Activated CD4-positive, alpha-beta memory T cell treated with anti-CD3 and anti-CD28 coated beads for 36 hours (primary cell): ENCODE measurements around the gene DNAJB1. TPM values are rescaled to one million over a fixed set of nuclear protein-coding genes. Genes with fewer than 3 reads are reported as not detected.

Experiments used
- CTCF ChIA-PET: fragments of 350-600 bp; sonication (Branson Sonifier 250); formaldehyde crosslinking; loops from one replicate; lab custom pipeline; 2021; ENCODE audit warnings: antibody characterized with exemption, inconsistent platforms; lab: Charles Lee
- POLR2A ChIA-PET: fragments of 350-600 bp; sonication (Branson Sonifier 250); formaldehyde crosslinking; loops from one replicate; lab custom pipeline; 2021; ENCODE audit warnings: antibody characterized with exemption; lab: Charles Lee
- DNase-seq: peaks from one replicate; pipeline ENCODE4 v3.0.0-alpha.2; 2020
- H3K27ac Mint-ChIP-seq: one replicate; pipeline ENCODE4 v1.8.0; 2021; ENCODE audit warnings: mixed read lengths
- H3K27me3 Mint-ChIP-seq: one replicate; pipeline ENCODE4 v1.8.0; 2021; ENCODE audit warnings: mixed read lengths
- H3K36me3 Mint-ChIP-seq: one replicate; pipeline ENCODE4 v1.8.0; 2021; ENCODE audit warnings: mixed read lengths
- H3K4me1 Mint-ChIP-seq: one replicate; pipeline ENCODE4 v1.8.0; 2021; ENCODE audit warnings: low read depth, mixed read lengths
- H3K4me3 Mint-ChIP-seq: one replicate; pipeline ENCODE4 v1.8.0; 2021; ENCODE audit warnings: mild to moderate bottlenecking, mixed read lengths
- H3K9me3 Mint-ChIP-seq: one replicate; pipeline ENCODE4 v1.8.0; 2021; ENCODE audit warnings: mixed read lengths
- intact Hi-C: fragments of 100-400 bp; cut with micrococcal nuclease; formaldehyde crosslinking; loops from one replicate; pipeline ENCODE4 v1.15.1; 2023
- total RNA-seq, 2 experiments: library from RNA; stranded (reverse); gene quantifications; one replicate each; pipeline ENCODE4 v1.2.3, GENCODE V29; 2021

The DNAJB1 gene
- total RNA-seq, 2 experiments from 2014 or later = 71.2 to 76.5 TPM

DNA sequence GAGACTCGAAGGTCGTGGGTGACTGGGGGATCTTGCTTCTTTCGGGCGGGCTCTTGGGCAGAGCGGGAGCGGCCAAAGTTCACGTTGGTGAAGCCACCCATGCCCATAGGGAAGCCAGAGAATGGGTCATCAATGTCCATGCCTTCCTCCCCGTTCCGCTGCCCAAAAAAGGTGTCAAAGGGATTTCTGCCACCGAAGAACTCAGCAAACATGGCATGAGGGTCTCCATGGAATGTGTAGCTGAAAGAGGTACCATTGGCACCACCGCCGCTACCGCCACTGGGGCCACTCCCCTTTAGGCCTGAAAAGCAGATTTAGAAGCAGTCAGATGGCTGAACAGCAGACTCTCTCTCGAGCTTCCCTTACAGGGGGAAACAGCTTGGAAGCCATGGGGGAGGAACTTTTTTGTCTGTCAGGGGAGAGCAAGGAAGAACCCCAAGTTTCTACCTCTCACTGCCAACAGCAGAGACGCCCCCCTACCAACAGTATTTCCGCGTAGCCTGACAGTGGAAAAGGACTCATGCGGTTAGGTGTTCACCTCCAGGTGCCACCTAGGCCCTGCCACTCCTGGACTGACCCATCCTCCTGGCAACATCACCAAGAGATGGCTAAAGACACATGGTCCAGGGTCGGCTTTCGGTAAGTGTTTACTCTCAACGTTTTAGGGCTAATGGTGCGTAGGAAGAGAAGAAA lies 1.3 kb downstream of the DNAJB1 start:
- H3K36me3 Mint-ChIP-seq = peaks cover 36% of the 10 kb centered on the region
- H3K9me3 Mint-ChIP-seq = no peaks in the 10 kb centered on the region
- peaks cover 50% of the 10 kb centered on the region for H3K4me1 Mint-ChIP-seq
- H3K4me3 Mint-ChIP-seq = peak overlapping the region; percentile 88
- CTCF ChIA-PET = interaction anchor here (0.8 to 4.0 kb wide), 6 partner anchors 11 to 170 kb away, joined by 3 to 21 read pairs (median 8); no protein-coding TSS in a partner anchor
- intact Hi-C loops = no loop called here
- peak; percentile 29 for DNase-seq
- no peaks in the 10 kb centered on the region for H3K27me3 Mint-ChIP-seq
- H3K27ac Mint-ChIP-seq = peak overlapping the region; percentile 82
- POLR2A ChIA-PET = interaction anchor here (0.6 to 2.3 kb wide), 6 partner anchors 9 to 753 kb away, joined by 3 to 18 read pairs (median 12); partner anchors contain the start of genes GIPC1 and MRI1

- Mint-ChIP-seq H3K27ac (peak overlapping the region; percentile 82), H3K27me3 (no peaks in the 10 kb centered on the region), H3K36me3 (peaks cover 36% of the 10 kb centered on the region), H3K9me3 (no peaks in the 10 kb centered on the region), H3K4me3 (peak overlapping the region; percentile 88), H3K4me1 (peaks cover 47% of the 10 kb centered on the region)
- ChIA-PET POLR2A (interaction anchor here (0.8 kb wide), 1 partner anchor 10 kb away, joined by 3 read pairs; no protein-coding TSS in a partner anchor), CTCF (interaction anchor here (1.5 to 4.0 kb wide), 3 partner anchors 10 to 171 kb away, joined by 4 to 21 read pairs (median 11); no protein-coding TSS in a partner anchor)
- intact Hi-C loops = no loop called here
- no peak for DNase-seq
These were observed 2.1 kb downstream of the DNAJB1 start for GRCh38 chr19:14516048-14516534.

GRCh38 chr19:14515501-14516047 lies 2.6 kb downstream of the DNAJB1 start:
- POLR2A ChIA-PET = interaction anchor here (0.8 kb wide), 1 partner anchor 10 kb away, joined by 3 read pairs; no protein-coding TSS in a partner anchor
- intact Hi-C loops = no loop called here
- CTCF ChIA-PET = interaction anchor here (1.5 to 4.0 kb wide), 2 partner anchors 9 to 171 kb away, joined by 4 to 21 read pairs; no protein-coding TSS in a partner anchor
- Mint-ChIP-seq H3K4me3 (peak overlapping the region; percentile 88), H3K9me3 (no peaks in the 10 kb centered on the region), H3K27ac (peak overlapping the region; percentile 82), H3K4me1 (peaks cover 52% of the 10 kb centered on the region), H3K27me3 (no peaks in the 10 kb centered on the region), H3K36me3 (peaks cover 36% of the 10 kb centered on the region)
- DNase-seq = no peak

DNA sequence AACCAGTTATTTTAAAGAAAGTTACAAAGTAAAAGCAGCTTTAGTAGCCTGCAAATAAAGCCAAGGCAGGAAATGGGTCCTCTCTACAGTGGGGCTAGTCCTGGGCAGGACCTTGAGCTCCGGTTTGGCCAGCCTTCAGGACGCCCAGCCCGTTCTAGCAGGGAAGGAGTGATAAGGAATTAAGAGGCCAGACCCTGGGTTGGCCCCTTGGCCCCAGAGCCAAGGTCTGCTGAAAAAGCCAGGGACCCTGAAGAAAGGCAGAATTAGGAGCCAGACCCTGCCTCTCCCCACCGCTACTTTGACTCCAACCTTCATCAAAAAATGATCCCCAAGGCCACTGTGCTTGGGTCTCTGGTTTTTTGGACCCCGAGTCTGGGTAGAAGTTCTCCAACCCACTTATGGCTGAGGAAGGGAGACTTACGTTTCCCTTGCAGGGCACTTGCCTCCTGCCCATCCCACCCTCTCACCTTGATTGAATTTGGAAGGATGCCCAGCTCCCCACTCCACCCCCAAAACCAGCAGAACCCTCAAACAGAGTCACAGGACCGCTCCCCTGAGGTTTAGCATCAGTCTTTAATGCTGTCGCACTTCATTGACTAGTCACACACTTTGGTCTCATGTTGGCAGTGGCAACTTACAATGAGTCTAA lies 3.9 kb downstream of the DNAJB1 start:
- no peak for DNase-seq
- Mint-ChIP-seq H3K27ac (peak overlapping the region; percentile 57), H3K27me3 (no peaks in the 10 kb centered on the region), H3K9me3 (no peaks in the 10 kb centered on the region), H3K36me3 (peaks cover 36% of the 10 kb centered on the region), H3K4me1 (peaks cover 44% of the 10 kb centered on the region), H3K4me3 (peak overlapping the region; percentile 88)
- intact Hi-C loops = no loop called here
- ChIA-PET POLR2A (no interaction called here), CTCF (interaction anchor here (1.3 kb wide), 1 partner anchor 9 kb away, joined by 5 read pairs; no protein-coding TSS in a partner anchor)

DNA sequence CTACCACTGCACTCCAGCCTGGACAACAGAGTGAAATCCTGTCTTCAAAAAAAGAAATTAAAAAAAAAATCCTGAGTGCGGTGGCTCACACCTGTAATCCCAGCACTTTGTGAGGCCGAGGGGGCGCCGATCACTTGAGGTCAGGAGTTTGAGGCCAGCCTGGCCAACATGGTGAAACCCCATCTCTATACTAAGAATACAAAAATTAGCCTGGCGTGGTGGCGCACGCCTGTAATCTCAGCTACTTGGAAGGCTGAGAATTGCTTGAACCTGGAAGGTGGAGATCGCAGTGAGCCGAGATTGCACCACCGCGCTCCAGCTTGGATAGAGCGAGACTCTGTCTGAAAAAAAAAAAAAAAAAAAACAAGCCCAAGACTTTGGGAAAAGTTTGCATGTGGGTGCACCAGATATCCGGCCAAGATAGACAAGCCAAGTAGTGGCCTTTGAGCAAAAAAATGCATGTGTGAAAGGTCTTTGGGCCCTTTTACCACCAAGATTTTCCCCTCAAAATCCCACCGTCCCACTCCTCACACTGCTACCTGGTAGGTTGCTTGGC lies 5.7 kb downstream of the DNAJB1 start:
- peaks cover 33% of the 10 kb centered on the region for H3K36me3 Mint-ChIP-seq
- CTCF ChIA-PET = no interaction called here
- no peaks in the 10 kb centered on the region for H3K9me3 Mint-ChIP-seq
- no peak overlapping the region for H3K27ac Mint-ChIP-seq
- H3K4me1 Mint-ChIP-seq = peaks cover 46% of the 10 kb centered on the region
- no peaks in the 10 kb centered on the region for H3K27me3 Mint-ChIP-seq
- no peak for DNase-seq
- POLR2A ChIA-PET = interaction anchor here (1.4 kb wide), 1 partner anchor 17 kb away, joined by 3 read pairs; no protein-coding TSS in a partner anchor
- intact Hi-C loops = no loop called here
- H3K4me3 Mint-ChIP-seq = no peak overlapping the region

DNA sequence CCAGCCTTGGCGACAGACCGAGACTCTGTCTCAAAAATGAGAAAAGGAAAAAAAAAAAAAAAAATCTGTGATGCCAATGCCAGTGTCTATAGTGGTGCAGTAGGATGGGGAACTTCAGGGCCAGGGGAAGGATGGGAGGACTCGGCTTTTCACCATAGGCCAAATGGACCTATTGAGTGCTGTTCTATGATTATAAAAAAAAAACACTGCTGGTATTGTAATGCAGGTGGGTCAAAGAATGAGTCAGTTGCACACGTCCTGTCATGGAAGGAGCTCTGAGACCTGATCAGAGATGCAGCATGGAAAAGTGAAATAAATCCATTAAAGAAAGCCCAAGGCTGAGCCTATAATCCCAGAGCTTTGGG lies 7.0 kb downstream of the DNAJB1 start:
- Mint-ChIP-seq H3K27ac (peak overlapping the region; percentile 77), H3K4me3 (no peak overlapping the region), H3K27me3 (no peaks in the 10 kb centered on the region), H3K4me1 (peaks cover 50% of the 10 kb centered on the region), H3K36me3 (peaks cover 21% of the 10 kb centered on the region), H3K9me3 (no peaks in the 10 kb centered on the region)
- DNase-seq = no peak
- CTCF ChIA-PET = no interaction called here
- intact Hi-C loops = no loop called here
- POLR2A ChIA-PET = no interaction called here

DNA sequence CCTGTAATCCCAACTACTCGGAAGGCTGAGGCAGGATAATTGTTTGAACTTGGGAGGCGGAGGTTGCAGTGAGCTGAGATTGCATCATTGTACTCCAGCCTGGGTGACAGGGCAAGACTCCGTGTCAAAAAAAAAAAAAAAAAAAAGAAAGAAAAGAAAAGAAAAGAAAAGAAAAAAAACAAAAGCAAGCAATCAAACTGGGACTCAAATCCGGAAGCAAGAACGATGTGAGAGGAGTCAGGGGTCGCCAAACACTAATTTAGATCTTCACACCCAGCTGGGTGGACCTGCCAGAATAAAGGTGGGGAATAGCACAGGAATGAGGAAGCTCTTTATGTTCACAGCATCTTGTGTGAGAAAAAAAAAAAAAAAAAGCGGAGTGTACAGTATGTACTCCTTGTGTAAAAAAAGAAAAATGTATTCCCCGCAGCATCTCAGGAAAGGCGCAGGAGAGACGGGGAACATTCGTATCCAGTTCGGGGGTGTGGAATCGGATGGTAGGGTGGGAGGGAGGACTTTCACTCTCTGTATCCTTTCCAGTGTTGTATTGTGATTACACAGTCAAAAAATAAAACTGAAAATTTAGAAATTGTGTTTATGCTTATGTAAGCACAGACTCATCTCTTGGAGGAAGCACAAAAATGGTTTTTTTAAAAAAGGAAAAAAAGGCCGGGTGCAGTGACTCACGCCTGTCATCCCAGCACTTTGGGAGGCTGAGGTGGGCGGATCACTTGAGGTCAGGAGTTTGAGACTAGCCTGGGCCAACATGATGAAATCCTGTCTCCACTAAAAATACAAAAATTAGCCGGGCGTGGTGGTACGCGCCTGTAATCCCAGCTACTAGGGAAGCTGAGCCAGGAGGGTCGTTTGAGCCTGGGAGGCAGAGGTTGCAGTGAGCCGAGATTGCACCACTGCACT lies 7.6 kb downstream of the DNAJB1 start:
- Mint-ChIP-seq H3K36me3 (peaks cover 14% of the 10 kb centered on the region), H3K4me3 (no peak overlapping the region), H3K9me3 (no peaks in the 10 kb centered on the region), H3K27ac (peak overlapping the region; percentile 77), H3K4me1 (peaks cover 50% of the 10 kb centered on the region), H3K27me3 (no peaks in the 10 kb centered on the region)
- POLR2A ChIA-PET = interaction anchor here (0.5 kb wide), 1 partner anchor 582 kb away, joined by 4 read pairs; no protein-coding TSS in a partner anchor
- intact Hi-C loops = no loop called here
- DNase-seq = peak; percentile 59
- CTCF ChIA-PET = interaction anchor here (0.7 kb wide), 1 partner anchor 70 kb away, joined by 3 read pairs; no protein-coding TSS in a partner anchor

DNA sequence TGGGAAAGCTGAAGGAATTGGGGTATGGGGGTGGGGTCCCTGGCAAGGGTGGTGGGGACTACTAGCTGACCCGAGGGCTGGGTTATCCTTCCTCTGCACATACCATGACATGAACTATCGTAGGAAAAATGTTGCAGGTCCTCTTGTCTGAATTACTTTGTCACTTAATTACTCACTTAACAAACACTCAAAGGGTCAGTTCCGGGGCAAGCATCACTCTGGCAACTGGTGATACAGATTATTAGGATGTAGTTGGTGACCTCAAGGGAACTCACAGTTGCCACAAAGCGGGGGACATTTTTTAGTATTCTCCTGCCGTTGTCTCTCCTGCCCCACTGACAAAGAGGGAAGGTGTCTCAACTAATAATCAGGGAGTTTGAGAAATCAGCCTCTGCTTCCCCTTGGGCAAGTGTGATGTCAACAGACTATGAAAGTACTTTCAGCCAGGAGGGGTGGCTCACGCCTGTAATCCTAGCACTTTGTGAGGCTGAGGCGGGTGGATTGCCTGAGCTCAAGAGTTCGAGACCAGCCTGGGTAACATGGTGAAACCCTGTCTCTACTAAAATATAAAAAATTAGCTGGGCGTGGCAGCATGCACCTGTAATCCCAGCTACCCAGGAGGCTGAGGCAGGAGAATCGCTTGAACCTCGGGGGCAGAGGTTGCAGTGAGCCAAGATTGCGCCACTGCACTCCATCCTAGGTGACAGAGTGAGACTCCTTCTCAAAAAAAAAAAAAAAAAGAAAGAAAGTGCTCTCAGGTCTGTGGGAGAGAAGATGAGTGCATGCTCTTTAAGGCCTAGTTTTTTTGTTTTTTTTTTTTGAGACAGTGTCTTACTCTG lies 10.3 kb downstream of the DNAJB1 start:
- no peak for DNase-seq
- H3K4me1 Mint-ChIP-seq = peaks cover 47% of the 10 kb centered on the region
- H3K27ac Mint-ChIP-seq = peak overlapping the region; percentile 72
- H3K27me3 Mint-ChIP-seq = no peaks in the 10 kb centered on the region
- H3K4me3 Mint-ChIP-seq = peak overlapping the region; percentile 34
- CTCF ChIA-PET = interaction anchor here (3.7 to 4.4 kb wide), 3 partner anchors 9 to 48 kb away, joined by 20 to 35 read pairs (median 21); partner anchors contain the start of genes DNAJB1 and GIPC1
- H3K36me3 Mint-ChIP-seq = no peaks in the 10 kb centered on the region
- no peaks in the 10 kb centered on the region for H3K9me3 Mint-ChIP-seq
- POLR2A ChIA-PET = interaction anchor here (1.8 to 2.1 kb wide), 2 partner anchors 10 to 12 kb away, joined by 9 to 16 read pairs; partner anchors contain the start of genes DNAJB1 and GIPC1
- intact Hi-C loops = loop anchor here (1.0 kb wide), 1 partner anchor 10 kb away; the partner anchor contains the start of gene DNAJB1

DNA sequence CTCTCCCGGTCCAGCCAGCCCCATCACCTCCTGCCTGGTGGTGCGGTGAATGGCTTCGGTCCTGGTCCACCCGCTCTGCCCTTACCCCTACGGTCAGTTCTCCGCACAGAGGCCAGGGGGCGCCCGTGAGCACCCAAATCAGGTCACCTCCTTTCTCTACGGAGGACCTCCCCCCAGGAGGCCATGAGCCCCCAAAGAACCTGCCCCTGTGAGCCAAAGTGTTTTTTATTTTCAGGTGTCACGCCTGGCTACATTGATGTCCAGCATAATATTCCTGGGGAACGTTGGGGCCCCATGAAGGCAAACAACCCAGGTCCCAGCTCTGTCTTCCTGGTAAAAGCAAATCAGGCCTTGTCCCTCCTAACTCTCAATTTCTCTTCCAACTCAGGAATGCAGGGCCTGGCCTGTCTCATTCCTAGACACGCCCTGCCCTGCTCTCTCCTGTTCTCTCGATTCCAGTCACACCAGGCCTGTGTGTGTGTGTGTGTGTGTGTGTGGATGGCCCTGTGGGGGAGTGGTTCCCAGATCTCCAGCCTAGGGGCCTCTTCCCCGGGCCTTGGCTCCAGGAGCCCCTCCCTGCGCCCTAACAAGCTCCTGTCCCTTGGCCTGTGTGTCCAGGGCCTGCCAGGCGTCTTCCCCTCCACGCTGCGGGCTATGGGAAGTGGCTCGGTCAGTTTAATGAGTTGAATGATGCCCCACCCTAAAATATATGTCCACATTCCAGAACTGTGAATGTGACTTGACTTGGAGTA lies 12.5 kb downstream of the DNAJB1 start:
- H3K4me1 Mint-ChIP-seq = peaks cover 39% of the 10 kb centered on the region
- peak; percentile 85 for DNase-seq
- peak overlapping the region; percentile 74 for H3K27ac Mint-ChIP-seq
- intact Hi-C loops = no loop called here
- no peaks in the 10 kb centered on the region for H3K9me3 Mint-ChIP-seq
- no peaks in the 10 kb centered on the region for H3K27me3 Mint-ChIP-seq
- ChIA-PET CTCF (interaction anchor here (0.6 to 4.4 kb wide), 10 partner anchors 8 to 50 kb away, joined by 3 to 35 read pairs (median 4); partner anchors contain the start of genes DNAJB1 and GIPC1), POLR2A (interaction anchor here (0.6 to 3.1 kb wide), 3 partner anchors 9 to 481 kb away, joined by 3 to 17 read pairs (median 9); partner anchors contain the start of genes DNAJB1 and GIPC1)
- H3K4me3 Mint-ChIP-seq = no peak overlapping the region
- no peaks in the 10 kb centered on the region for H3K36me3 Mint-ChIP-seq
